ENCODE measurements around the gene C16orf86. TPM values are rescaled to one million over a fixed set of nuclear protein-coding genes. Genes with fewer than 3 reads are reported as not detected.

C16orf86 gene
- 0.13 to 0.30 TPM in 2 of 5 replicates, not detected in the others for total RNA-seq (2022; extraction: Qiagen RNA extraction)

GRCh38 chr16:67666559-67667452, at the start of gene C16orf86, which contains the start of gene ENKD1:
TSS of gene C16orf86 (plus strand) at chr16:67666814. CDS start at chr16:67666971, 157 bp downstream.
TSS of gene ENKD1 (minus strand) at chr16:67666750. CDS start at chr16:67666442, 308 bp downstream.

GRCh38 chr16:67659675-67660563, 6.7 kb upstream of the C16orf86 start, which contains the start of gene ACD:
TSS of gene ACD (minus strand) at chr16:67660260. CDS start at chr16:67660220, 40 bp downstream.

GRCh38 chr16:67660564-67661028, 6.0 kb upstream of the C16orf86 start, which contains the start of gene PARD6A:
TSS of gene PARD6A (plus strand) at chr16:67660960. CDS start at chr16:67661039, 79 bp downstream.

Other genes starting within 250 kb of the C16orf86 start
- gene HSD11B2, start 235.7 kb upstream of the C16orf86 start, total RNA-seq (2022; extraction: Qiagen RNA extraction): 1.6 to 2.4 TPM (median 2.1 TPM) in 5 replicates
- gene ATP6V0D1, start 185.7 kb upstream of the C16orf86 start, total RNA-seq (2022; extraction: Qiagen RNA extraction): 100 to 121 TPM (median 111 TPM) in 5 replicates
- gene AGRP, start 183.3 kb upstream of the C16orf86 start, total RNA-seq (2022; extraction: Qiagen RNA extraction): not detected in 5 replicates
- gene RIPOR1, start 138.0 kb upstream of the C16orf86 start, total RNA-seq (2022; extraction: Qiagen RNA extraction): 32.3 to 47.7 TPM (median 41.4 TPM) in 5 replicates
- 32.0 to 34.9 TPM (median 33.5 TPM) in 5 replicates for gene CTCF, start 104.3 kb upstream of the C16orf86 start, total RNA-seq (2022; extraction: Qiagen RNA extraction)
- gene CARMIL2, start 21.7 kb upstream of the C16orf86 start, total RNA-seq (2022; extraction: Qiagen RNA extraction): 1.3 to 3.5 TPM (median 2.1 TPM) in 5 replicates
- 25.9 to 36.9 TPM (median 36.1 TPM) in 5 replicates for gene ACD, start 6.6 kb upstream of the C16orf86 start, total RNA-seq (2022; extraction: Qiagen RNA extraction)
- 1.3 to 2.8 TPM (median 2.2 TPM) in 5 replicates for gene PARD6A, start 5.9 kb upstream of the C16orf86 start, total RNA-seq (2022; extraction: Qiagen RNA extraction)
- 6.9 to 12.7 TPM (median 10.0 TPM) in 5 replicates for gene ENKD1, start 64 bp upstream of the C16orf86 start, total RNA-seq (2022; extraction: Qiagen RNA extraction)
- 15.7 to 16.7 TPM (median 15.9 TPM) in 5 replicates for gene GFOD2, start 52.5 kb downstream of the C16orf86 start, total RNA-seq (2022; extraction: Qiagen RNA extraction)
- 8.0 to 9.6 TPM (median 8.5 TPM) in 5 replicates for gene RANBP10, start 139.7 kb downstream of the C16orf86 start, total RNA-seq (2022; extraction: Qiagen RNA extraction)
- 0.39 to 0.64 TPM (median 0.47 TPM) in 5 replicates for gene TSNAXIP1, start 140.1 kb downstream of the C16orf86 start, total RNA-seq (2022; extraction: Qiagen RNA extraction)
- 24.3 to 41.1 TPM (median 39.8 TPM) in 5 replicates for gene THAP11, start 175.5 kb downstream of the C16orf86 start, total RNA-seq (2022; extraction: Qiagen RNA extraction)
- 226 to 277 TPM (median 235 TPM) in 5 replicates for gene NUTF2, start 180.1 kb downstream of the C16orf86 start, total RNA-seq (2022; extraction: Qiagen RNA extraction)
- 23.7 to 32.7 TPM (median 28.6 TPM) in 5 replicates for gene CENPT, start 180.9 kb downstream of the C16orf86 start, total RNA-seq (2022; extraction: Qiagen RNA extraction)
- gene EDC4, start 206.2 kb downstream of the C16orf86 start, total RNA-seq (2022; extraction: Qiagen RNA extraction): 53.8 to 72.4 TPM (median 64.2 TPM) in 5 replicates
- 0.29 TPM in 1 of 5 replicates, not detected in the others for gene NRN1L, start 218.1 kb downstream of the C16orf86 start, total RNA-seq (2022; extraction: Qiagen RNA extraction)
- 11.1 to 17.4 TPM (median 14.4 TPM) in 5 replicates for gene PSKH1, start 226.4 kb downstream of the C16orf86 start, total RNA-seq (2022; extraction: Qiagen RNA extraction)